ENCODE results near the gene RNF212. TPM values are rescaled to one million over a fixed set of nuclear protein-coding genes. Genes with fewer than 3 reads are reported as not detected.

The RNF212 gene
- total RNA-seq, 1 donor from 2014 or later = 11.2 TPM

GRCh38 chr4:1062419-1062818 lies 50.9 kb downstream of the RNF212 start:
- peaks cover 7% of the 10 kb centered on the region for H3K4me1 Mint-ChIP-seq (ENCODE audit: low read depth)
- H3K27ac Mint-ChIP-seq = no peak overlapping the region
- no peak for DNase-seq (ENCODE audit: low spot score, unreplicated experiment)
- H3K4me3 Mint-ChIP-seq (ENCODE audit: low read depth) = no peak overlapping the region
- H3K9me3 Mint-ChIP-seq (ENCODE audit: low read depth) = no peaks in the 10 kb centered on the region
- peaks cover 53% of the 10 kb centered on the region for H3K27me3 Mint-ChIP-seq
- no peak for TF ChIP-seq CTCF (IDR thresholded peaks at IDR 0.05; ENCODE audit: unreplicated experiment)
- H3K36me3 Mint-ChIP-seq (ENCODE audit: insufficient read depth) = no peaks in the 10 kb centered on the region

DNA sequence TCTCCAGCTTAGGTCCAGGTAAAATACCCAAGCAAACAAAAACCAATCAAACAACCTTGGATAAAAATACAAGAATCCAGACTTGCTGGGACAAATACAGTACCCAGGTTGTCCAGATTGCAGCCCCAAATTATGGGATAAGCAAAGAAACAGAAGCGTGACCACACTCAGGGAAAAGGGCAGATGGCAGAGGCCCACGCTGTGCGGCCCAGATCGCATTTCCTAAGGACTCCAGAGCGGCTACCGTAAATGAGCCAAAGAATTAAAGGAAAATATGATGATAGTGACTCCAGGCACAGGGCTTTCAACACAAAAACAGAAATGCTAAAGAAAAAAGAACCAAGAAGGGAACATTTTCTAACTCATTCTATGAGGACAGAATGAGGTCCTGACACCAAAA lies 51.6 kb downstream of the RNF212 start:
- Mint-ChIP-seq H3K36me3 (ENCODE audit: insufficient read depth) (no peaks in the 10 kb centered on the region), H3K27me3 (peaks cover 51% of the 10 kb centered on the region), H3K27ac (no peak overlapping the region), H3K4me3 (ENCODE audit: low read depth) (no peak overlapping the region), H3K4me1 (ENCODE audit: low read depth) (peaks cover 7% of the 10 kb centered on the region), H3K9me3 (ENCODE audit: low read depth) (no peaks in the 10 kb centered on the region)
- TF ChIP-seq CTCF (IDR thresholded peaks at IDR 0.05; ENCODE audit: unreplicated experiment) = no peak
- no peak for DNase-seq (ENCODE audit: low spot score, unreplicated experiment)

DNA sequence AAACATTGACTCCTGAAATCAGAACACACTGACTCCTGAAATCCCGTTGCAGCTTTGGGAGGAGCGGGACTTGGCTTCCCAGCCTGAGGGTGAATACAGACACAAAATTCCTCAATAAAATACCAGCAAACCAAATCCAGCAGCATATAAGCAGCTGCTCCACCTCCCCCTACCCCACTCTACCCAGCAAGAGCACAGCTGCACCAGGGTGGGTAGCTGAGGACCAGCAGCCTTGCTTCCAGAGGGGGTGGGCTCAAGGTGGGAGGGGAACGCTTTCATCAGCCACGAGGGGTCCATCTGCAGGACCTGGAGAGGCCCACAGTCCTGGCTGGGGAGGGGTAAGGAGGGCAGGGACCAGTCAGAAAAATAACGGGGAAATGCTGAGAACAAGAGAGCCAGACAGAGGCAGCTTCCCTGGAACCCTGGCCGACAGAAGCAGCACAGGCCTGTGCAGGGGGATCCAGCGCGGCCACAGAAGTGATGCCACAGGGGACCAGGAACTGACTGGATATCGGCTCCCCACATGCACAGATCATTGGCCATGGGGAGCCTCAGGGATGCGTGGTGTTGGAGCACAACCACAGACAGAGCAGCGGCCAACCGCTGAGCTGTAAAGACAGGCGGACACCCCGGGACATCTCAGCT lies 52.2 kb downstream of the RNF212 start:
- Mint-ChIP-seq H3K27ac (no peak overlapping the region), H3K4me1 (ENCODE audit: low read depth) (peaks cover 7% of the 10 kb centered on the region), H3K4me3 (ENCODE audit: low read depth) (no peak overlapping the region), H3K27me3 (peaks cover 57% of the 10 kb centered on the region), H3K36me3 (ENCODE audit: insufficient read depth) (no peaks in the 10 kb centered on the region), H3K9me3 (ENCODE audit: low read depth) (no peaks in the 10 kb centered on the region)
- TF ChIP-seq CTCF (IDR thresholded peaks at IDR 0.05; ENCODE audit: unreplicated experiment) = no peak
- DNase-seq (ENCODE audit: low spot score, unreplicated experiment) = no peak

- Mint-ChIP-seq H3K4me1 (ENCODE audit: low read depth) (peaks cover 7% of the 10 kb centered on the region), H3K9me3 (ENCODE audit: low read depth) (no peaks in the 10 kb centered on the region), H3K27me3 (peaks cover 63% of the 10 kb centered on the region), H3K27ac (no peak overlapping the region), H3K36me3 (ENCODE audit: insufficient read depth) (no peaks in the 10 kb centered on the region), H3K4me3 (ENCODE audit: low read depth) (no peak overlapping the region)
- no peak for DNase-seq (ENCODE audit: low spot score, unreplicated experiment)
- no peak for TF ChIP-seq CTCF (IDR thresholded peaks at IDR 0.05; ENCODE audit: unreplicated experiment)
Observed at GRCh38 chr4:1060621-1061020, 52.7 kb downstream of the RNF212 start.

DNA sequence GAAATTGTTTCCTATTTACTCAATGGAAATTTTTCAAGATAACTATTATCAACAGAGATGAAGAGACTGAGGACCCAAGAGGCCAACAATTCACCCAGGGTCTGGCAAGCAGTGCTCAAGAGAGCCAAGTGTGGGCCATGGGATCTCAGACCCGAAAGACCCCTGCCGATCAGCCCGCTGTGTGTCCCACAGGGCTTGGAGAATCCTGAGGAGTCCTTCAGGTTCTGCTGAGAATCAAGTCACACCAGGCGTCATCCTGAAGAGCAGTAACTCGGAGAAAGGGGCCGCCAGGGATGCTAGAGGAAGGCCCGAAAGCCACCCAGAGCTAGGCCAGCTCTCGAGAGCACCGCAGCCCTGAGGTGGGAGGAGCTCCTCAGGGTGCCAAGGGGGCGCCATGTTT lies 53.2 kb downstream of the RNF212 start:
- H3K27me3 Mint-ChIP-seq = peaks cover 63% of the 10 kb centered on the region
- H3K4me3 Mint-ChIP-seq (ENCODE audit: low read depth) = no peak overlapping the region
- no peaks in the 10 kb centered on the region for H3K9me3 Mint-ChIP-seq (ENCODE audit: low read depth)
- TF ChIP-seq CTCF (IDR thresholded peaks at IDR 0.05; ENCODE audit: unreplicated experiment) = no peak
- peaks cover 7% of the 10 kb centered on the region for H3K4me1 Mint-ChIP-seq (ENCODE audit: low read depth)
- no peaks in the 10 kb centered on the region for H3K36me3 Mint-ChIP-seq (ENCODE audit: insufficient read depth)
- no peak for DNase-seq (ENCODE audit: low spot score, unreplicated experiment)
- H3K27ac Mint-ChIP-seq = no peak overlapping the region

All from progenitor cell of endocrine pancreas (in vitro differentiated cells).